ENCODE data around the gene RND2. TPM values are rescaled to one million over a fixed set of nuclear protein-coding genes. Genes with fewer than 3 reads are reported as not detected.

RND2 gene
- total and polyA plus RNA-seq, 9 of the 15 experiments (the other 6 are each of a cell fraction or from before 2014, with no cell fraction given) = 0.15 to 1.9 (median 0.98) TPM

- TF ChIP-seq ZNF354B (CRISPR knock-in tag; IDR thresholded peaks at IDR 0.05) (no peak), GTF2B (IDR thresholded peaks at IDR 0.05; ENCODE audit: extremely low read depth, insufficient read length) (no peak), MECOM (CRISPR knock-in tag; IDR thresholded peaks at IDR 0.05) (0 out of 2 replicates have a peak, but pooled peaks have one; percentile 58), ARID2 (IDR thresholded peaks at IDR 0.05) (no peak), POLR2H (tag; IDR thresholded peaks at IDR 0.05; ENCODE audit: low read depth) (0 out of 2 replicates have a peak, but pooled peaks have one; percentile 16), ZBTB2 (IDR thresholded peaks at IDR 0.05) (0 out of 2 replicates have a peak, but pooled peaks have one; percentile 45), KDM5B (IDR thresholded peaks at IDR 0.05; ENCODE audit: insufficient replicate concordance, low read depth, low read length) (no peak), ATF1 (CRISPR knock-in tag; IDR thresholded peaks at IDR 0.05) (no peak), ATF1 (tag; IDR thresholded peaks at IDR 0.05) (no peak), ZNF592 (IDR thresholded peaks at IDR 0.05) (peak; percentile 91), THAP12 (CRISPR knock-in tag; IDR thresholded peaks at IDR 0.05) (no peak), LEF1 (IDR thresholded peaks at IDR 0.05) (peak; percentile 42; the same call in 1 of the 2 replicates), MYNN (IDR thresholded peaks at IDR 0.05) (0 out of 2 replicates have a peak, but pooled peaks have one; percentile 45), MYNN (CRISPR knock-in tag; IDR thresholded peaks at IDR 0.05) (no peak), NCOR1 (IDR thresholded peaks at IDR 0.05) (no peak), TEAD2 (tag; IDR thresholded peaks at IDR 0.05) (no peak), CTCFL (IDR thresholded peaks at IDR 0.05; ENCODE audit: borderline replicate concordance, insufficient read depth, low read depth, low read length, poor library complexity, severe bottlenecking) (no peak)
Observed at GRCh38 chr17:42979511-42980273, 45.3 kb upstream of the RND2 start, which contains the start of gene PTGES3L (continued).

Measured in K562 (cell line).